Vagina (tissue), 2 donors: ENCODE measurements around the gene STXBP4. TPM values are rescaled to one million over a fixed set of nuclear protein-coding genes. Genes with fewer than 3 reads are reported as not detected.

Experiments
- DNase-seq, 2 donors: peaks; one replicate each; pipeline ENCODE4 v3.0.0-alpha.2; 2017; ENCODE audit errors: extremely low spot score in 2 of 2
- H3K27ac ChIP-seq: fragments of 200-600 bp; sonication (generic); one replicate; pipeline ENCODE4 v1.5.1; 2019
- H3K27me3 ChIP-seq: fragments of 200-600 bp; sonication (generic); one replicate; pipeline ENCODE4 v1.5.1; 2019
- H3K36me3 ChIP-seq, 2 donors: fragments of 200-600 bp; sonication (generic); one replicate each; pipeline ENCODE4 v1.5.1; 2017 to 2019
- H3K4me1 ChIP-seq: fragments of 200-600 bp; sonication (generic); one replicate; pipeline ENCODE4 v1.5.1; 2019
- H3K4me3 ChIP-seq, 2 donors: fragments of 200-600 bp; sonication (generic); 1 replicate in 1 of 2; 2 replicates in 1 of 2; pipeline ENCODE4 v1.5.1; 2016 to 2019
- H3K9me3 ChIP-seq: fragments of 200-600 bp; sonication (generic); one replicate; pipeline ENCODE4 v1.5.1; 2019
- CTCF ChIP-seq, 3 experiments: fragments of 450-650 bp in 2 of 3; fragments of 200-600 bp in 1 of 3; sonication (generic) in 1 of 3; IDR thresholded peaks; one replicate each; pipeline ENCODE4 v1.5.1; 2017 to 2019; ENCODE audit warnings: antibody characterized with exemption in 3 of 3, mild to moderate bottlenecking in 2 of 3, moderate library complexity in 2 of 3
- POLR2A ChIP-seq, 2 donors: fragments of 450-650 bp; IDR thresholded peaks; one replicate each; pipeline ENCODE4 v1.6.1; 2017; ENCODE audit warnings: antibody characterized with exemption in 2 of 2, mild to moderate bottlenecking in 2 of 2, moderate library complexity in 2 of 2
- POLR2AphosphoS5 ChIP-seq, 2 donors: sonication (generic); formaldehyde crosslinking; IDR thresholded peaks; one replicate each; pipeline ENCODE4 v1.9.0; 2017; ENCODE audit warnings: antibody characterized with exemption in 2 of 2, mild to moderate bottlenecking in 2 of 2, low read depth in 1 of 2; ENCODE audit not compliant: insufficient read depth in 1 of 2
- intact Hi-C: fragments of 100-400 bp; cut with DNase I; formaldehyde crosslinking; loops from one replicate; pipeline ENCODE4 v1.15.1; 2023
- total RNA-seq: library from RNA; depleted of rRNA; stranded (reverse); fragments of >200 nt; gene quantifications from one replicate; pipeline ENCODE4 v1.2.3, GENCODE V29; 2016

Gene STXBP4
- total RNA-seq, 1 donor from 2014 or later = 9.6 TPM

- intact Hi-C loops = no loop called here
- no peaks in the 10 kb centered on the region for H3K9me3 ChIP-seq
- DNase-seq = no peak
- H3K4me1 ChIP-seq = no peaks in the 10 kb centered on the region
- no peak overlapping the region for H3K27ac ChIP-seq
- H3K36me3 ChIP-seq = no peaks in the 10 kb centered on the region
- no peaks in the 10 kb centered on the region for H3K27me3 ChIP-seq
- H3K4me3 ChIP-seq = no peak overlapping the region
- TF ChIP-seq POLR2A (IDR thresholded peaks at IDR 0.05) = no peak
- no peak for TF ChIP-seq CTCF (IDR thresholded peaks at IDR 0.05)
- TF ChIP-seq POLR2AphosphoS5 (IDR thresholded peaks at IDR 0.05; ENCODE audit: insufficient read depth in 1 of 2, low read depth in 1 of 2) = no peak
These were observed 176.0 kb downstream of the STXBP4 start for GRCh38 chr17:55144518-55144917.

- Histone ChIP-seq H3K9me3 (no peaks in the 10 kb centered on the region), H3K36me3 (no peaks in the 10 kb centered on the region), H3K4me3 (no peak overlapping the region), H3K27ac (no peak overlapping the region), H3K4me1 (no peaks in the 10 kb centered on the region), H3K27me3 (no peaks in the 10 kb centered on the region)
- DNase-seq = no peak
- TF ChIP-seq POLR2AphosphoS5 (IDR thresholded peaks at IDR 0.05; ENCODE audit: insufficient read depth in 1 of 2, low read depth in 1 of 2) (no peak), CTCF (IDR thresholded peaks at IDR 0.05) (no peak), POLR2A (IDR thresholded peaks at IDR 0.05) (no peak)
- intact Hi-C loops = no loop called here
These were observed 180.9 kb downstream of the STXBP4 start for GRCh38 chr17:55149485-55149884.

GRCh38 chr17:55152236-55152635 is 183.7 kb downstream of the STXBP4 start:
- Histone ChIP-seq H3K27me3 (no peaks in the 10 kb centered on the region), H3K4me3 (no peak overlapping the region)
- intact Hi-C loops = no loop called here

GRCh38 chr17:55154101-55154500 is 185.5 kb downstream of the STXBP4 start:
- TF ChIP-seq POLR2AphosphoS5 (IDR thresholded peaks at IDR 0.05; ENCODE audit: insufficient read depth in 1 of 2, low read depth in 1 of 2) (no peak), CTCF (IDR thresholded peaks at IDR 0.05) (no peak), POLR2A (IDR thresholded peaks at IDR 0.05) (no peak)
- H3K27ac ChIP-seq = no peak overlapping the region
- no peaks in the 10 kb centered on the region for H3K27me3 ChIP-seq
- intact Hi-C loops = no loop called here
- DNase-seq = no peak
- H3K4me1 ChIP-seq = no peaks in the 10 kb centered on the region
- no peak overlapping the region for H3K4me3 ChIP-seq
- H3K36me3 ChIP-seq = no peaks in the 10 kb centered on the region
- no peaks in the 10 kb centered on the region for H3K9me3 ChIP-seq

More at GRCh38 chr17:55152236-55152635, 183.7 kb downstream of the STXBP4 start:
- no peak for TF ChIP-seq POLR2A (IDR thresholded peaks at IDR 0.05)
- TF ChIP-seq CTCF (IDR thresholded peaks at IDR 0.05) = no peak
- no peak for TF ChIP-seq POLR2AphosphoS5 (IDR thresholded peaks at IDR 0.05; ENCODE audit: insufficient read depth in 1 of 2, low read depth in 1 of 2)
- Histone ChIP-seq H3K4me1 (no peaks in the 10 kb centered on the region), H3K27ac (no peak overlapping the region), H3K9me3 (no peaks in the 10 kb centered on the region), H3K36me3 (no peaks in the 10 kb centered on the region)
- DNase-seq = no peak

GRCh38 chr17:55155856-55156560 is 187.4 kb downstream of the STXBP4 start:
- DNase-seq = no peak
- H3K27ac ChIP-seq = no peak overlapping the region
- no peak for TF ChIP-seq POLR2A (IDR thresholded peaks at IDR 0.05)
- TF ChIP-seq CTCF (IDR thresholded peaks at IDR 0.05) = no peak
- intact Hi-C loops = no loop called here
- no peaks in the 10 kb centered on the region for H3K36me3 ChIP-seq
- no peak overlapping the region for H3K4me3 ChIP-seq
- no peaks in the 10 kb centered on the region for H3K9me3 ChIP-seq
- no peaks in the 10 kb centered on the region for H3K27me3 ChIP-seq
- H3K4me1 ChIP-seq = no peaks in the 10 kb centered on the region
